Activated B cell treated with CpG ODN at 0.5 μM for 24 hours (primary cell): ENCODE data around the gene PIP4P1. TPM values are rescaled to one million over a fixed set of nuclear protein-coding genes. Genes with fewer than 3 reads are reported as not detected.
"Not testable (repeated sequence)": the region's sequence is repeated elsewhere in the genome, so short reads cannot be mapped to it uniquely, and the experiment has no call there.

Experiments used
- ATAC-seq: fragments of 200-7000 bp; cut with Tn5 transposase; one replicate; pipeline ENCODE4 v1.10.0; 2021; ENCODE audit warnings: low read depth, mild to moderate bottlenecking, moderate library complexity
- CTCF ChIA-PET: fragments of 350-600 bp; sonication (Branson Sonifier 250); formaldehyde crosslinking; loops from one replicate; lab custom pipeline; 2021; ENCODE audit warnings: antibody characterized with exemption; lab: Charles Lee
- POLR2A ChIA-PET: fragments of 350-600 bp; sonication (Branson Sonifier 250); formaldehyde crosslinking; loops from one replicate; lab custom pipeline; 2021; ENCODE audit warnings: antibody characterized with exemption; lab: Charles Lee
- DNase-seq: peaks from one replicate; pipeline ENCODE4 v3.0.0; 2022
- H3K27ac Mint-ChIP-seq: one replicate; pipeline ENCODE4 v1.8.0; 2020; ENCODE audit warnings: mixed read lengths
- H3K27me3 Mint-ChIP-seq: one replicate; pipeline ENCODE4 v1.8.0; 2021; ENCODE audit warnings: mixed read lengths
- H3K36me3 Mint-ChIP-seq: one replicate; pipeline ENCODE4 v1.8.0; 2021; ENCODE audit warnings: low read depth, mixed read lengths
- H3K4me1 Mint-ChIP-seq: one replicate; pipeline ENCODE4 v1.8.0; 2021; ENCODE audit warnings: mixed read lengths
- H3K4me3 Mint-ChIP-seq: one replicate; pipeline ENCODE4 v1.8.0; 2020; ENCODE audit warnings: mild to moderate bottlenecking, mixed read lengths
- H3K9me3 Mint-ChIP-seq: one replicate; pipeline ENCODE4 v1.8.0; 2020; ENCODE audit warnings: mixed read lengths
- CTCF ChIP-seq: fragments of 200-600 bp; IDR thresholded peaks from one replicate; pipeline ENCODE4 v1.8.0; 2022; ENCODE audit warnings: antibody characterized with exemption, mild to moderate bottlenecking
- intact Hi-C: fragments of 100-400 bp; cut with micrococcal nuclease; formaldehyde crosslinking; loops from one replicate; pipeline ENCODE4 v1.15.1; 2024
- total RNA-seq: library from RNA; stranded (reverse); gene quantifications from 2 replicates; pipeline ENCODE4 v1.2.3, GENCODE V29; 2022

Gene PIP4P1
- total RNA-seq, result 84.8 and 87.3 TPM in 2 replicates

GRCh38 chr14:20461225-20462141 lies at the start of gene PIP4P1:
PIP4P1 (minus strand) TSS chr14:20461434; CDS start chr14:20461325, 109 bp downstream.
- POLR2A ChIA-PET, result interaction anchor here (0.5 to 4.7 kb wide), 26 partner anchors 8 to 983 kb away, joined by 3 to 68 read pairs (median 4); partner anchors contain the start of genes PARP2, PNP and TEP1
- Mint-ChIP-seq H3K4me3 (peak within 1 kb of the TSS; percentile 91), H3K9me3 (peaks cover 2% of the 10 kb centered on the region), H3K4me1 (peaks cover 55% of the 10 kb centered on the region), H3K36me3 (peaks cover 5% of the 10 kb centered on the region), H3K27me3 (no peaks in the 10 kb centered on the region), H3K27ac (peak within 1 kb of the TSS; percentile 96)
- DNase-seq, result peak; percentile 94
- CTCF ChIA-PET, result interaction anchor here (0.9 to 1.9 kb wide), 4 partner anchors 8 to 50 kb away, joined by 3 to 15 read pairs (median 7); partner anchors contain the start of genes PNP and TEP1
- peak; percentile 86 for ATAC-seq
- no peak for TF ChIP-seq CTCF
- intact Hi-C loops, result loop anchor here (1.0 to 2.0 kb wide), 7 partner anchors 8 to 221 kb away; partner anchors contain the start of genes CCNB1IP1, PARP2, PNP and TEP1

- Mint-ChIP-seq H3K27me3 (peaks cover 2% of the 10 kb centered on the region), H3K9me3 (no peaks in the 10 kb centered on the region), H3K4me1 (peaks cover 37% of the 10 kb centered on the region), H3K27ac (no peak overlapping the region), H3K4me3 (no peak overlapping the region), H3K36me3 (no peaks in the 10 kb centered on the region)
- POLR2A ChIA-PET, result interaction anchor here (1.7 kb wide), 1 partner anchor 21 kb away, joined by 4 read pairs; no protein-coding TSS in a partner anchor
- DNase-seq (no peak), ATAC-seq (no peak)
- intact Hi-C loops, result no loop called here
- CTCF ChIA-PET, result no interaction called here
- TF ChIP-seq CTCF, result no peak
Observed at GRCh38 chr14:20508367-20508766, 47.1 kb upstream of the PIP4P1 start.

GRCh38 chr14:20507537-20507936 lies 46.3 kb upstream of the PIP4P1 start:
- H3K27me3 Mint-ChIP-seq, CTCF ChIA-PET, H3K36me3 Mint-ChIP-seq, H3K4me3 Mint-ChIP-seq, H3K9me3 Mint-ChIP-seq, POLR2A ChIA-PET, H3K27ac Mint-ChIP-seq, DNase-seq, intact Hi-C loops, ATAC-seq: not testable (repeated sequence)
- peaks cover 34% of the 10 kb centered on the region for H3K4me1 Mint-ChIP-seq

GRCh38 chr14:20506752-20507151 lies 45.5 kb upstream of the PIP4P1 start:
- POLR2A ChIA-PET, H3K27me3 Mint-ChIP-seq, ATAC-seq, DNase-seq, H3K36me3 Mint-ChIP-seq, intact Hi-C loops, H3K27ac Mint-ChIP-seq, H3K9me3 Mint-ChIP-seq, H3K4me3 Mint-ChIP-seq, CTCF ChIA-PET: not testable (repeated sequence)
- peaks cover 27% of the 10 kb centered on the region for H3K4me1 Mint-ChIP-seq

GRCh38 chr14:20506276-20506675 lies 45.0 kb upstream of the PIP4P1 start:
- ATAC-seq, H3K9me3 Mint-ChIP-seq, POLR2A ChIA-PET, H3K27me3 Mint-ChIP-seq, H3K27ac Mint-ChIP-seq, DNase-seq, H3K36me3 Mint-ChIP-seq, H3K4me3 Mint-ChIP-seq, CTCF ChIA-PET, intact Hi-C loops: not testable (repeated sequence)
- H3K4me1 Mint-ChIP-seq, result peaks cover 22% of the 10 kb centered on the region

GRCh38 chr14:20503898-20504297 lies 42.7 kb upstream of the PIP4P1 start:
- Mint-ChIP-seq H3K36me3 (no peaks in the 10 kb centered on the region), H3K4me3 (peak overlapping the region; percentile 39), H3K27ac (peak overlapping the region; percentile 37), H3K9me3 (no peaks in the 10 kb centered on the region), H3K4me1 (peaks cover 27% of the 10 kb centered on the region), H3K27me3 (peaks cover 2% of the 10 kb centered on the region)
- CTCF ChIA-PET, result no interaction called here
- POLR2A ChIA-PET, result no interaction called here
- TF ChIP-seq CTCF, result no peak
- intact Hi-C loops, result loop anchor here (1.0 kb wide), 1 partner anchor 105 kb away; no protein-coding TSS in a partner anchor
- DNase-seq (no peak), ATAC-seq (peak; percentile 37)
